Vagina (tissue), 2 donors: ENCODE results near the gene MAST4.

Experiments
- POLR2A ChIP-seq, 2 donors: fragments of 450-650 bp; IDR thresholded peaks; one replicate each; pipeline ENCODE4 v1.6.1; 2017; ENCODE audit warnings: antibody characterized with exemption in 2 of 2, mild to moderate bottlenecking in 2 of 2, moderate library complexity in 2 of 2
- TF ChIP-seq, protein P1 (sequence below), 3 experiments: fragments of 450-650 bp in 2 of 3; fragments of 200-600 bp in 1 of 3; sonication (generic) in 1 of 3; IDR thresholded peaks; one replicate each; pipeline ENCODE4 v1.5.1; 2017 to 2019; ENCODE audit warnings: antibody characterized with exemption in 3 of 3, mild to moderate bottlenecking in 2 of 3, moderate library complexity in 2 of 3

DNA sequence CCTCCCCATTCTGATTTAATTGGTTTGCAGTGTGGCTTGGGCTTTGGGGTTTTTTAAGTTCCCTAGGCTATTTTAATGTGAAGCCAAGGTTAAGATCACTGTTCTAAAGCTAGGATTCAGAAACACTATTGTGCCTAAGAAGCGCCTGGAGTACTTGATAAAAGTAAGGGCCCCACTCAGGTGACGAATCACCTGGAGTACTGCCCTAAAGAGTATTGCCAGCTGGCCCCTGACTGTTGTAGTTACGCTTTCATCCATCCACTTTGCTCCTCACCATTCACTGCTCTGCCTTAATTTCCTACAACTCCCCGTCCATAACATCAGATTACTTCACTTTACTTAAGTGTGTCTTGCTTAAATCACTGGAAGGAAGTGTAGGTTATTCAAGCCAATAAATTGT, 481.1 kb downstream of the MAST4 start:
- TF ChIP-seq, protein P1, sequence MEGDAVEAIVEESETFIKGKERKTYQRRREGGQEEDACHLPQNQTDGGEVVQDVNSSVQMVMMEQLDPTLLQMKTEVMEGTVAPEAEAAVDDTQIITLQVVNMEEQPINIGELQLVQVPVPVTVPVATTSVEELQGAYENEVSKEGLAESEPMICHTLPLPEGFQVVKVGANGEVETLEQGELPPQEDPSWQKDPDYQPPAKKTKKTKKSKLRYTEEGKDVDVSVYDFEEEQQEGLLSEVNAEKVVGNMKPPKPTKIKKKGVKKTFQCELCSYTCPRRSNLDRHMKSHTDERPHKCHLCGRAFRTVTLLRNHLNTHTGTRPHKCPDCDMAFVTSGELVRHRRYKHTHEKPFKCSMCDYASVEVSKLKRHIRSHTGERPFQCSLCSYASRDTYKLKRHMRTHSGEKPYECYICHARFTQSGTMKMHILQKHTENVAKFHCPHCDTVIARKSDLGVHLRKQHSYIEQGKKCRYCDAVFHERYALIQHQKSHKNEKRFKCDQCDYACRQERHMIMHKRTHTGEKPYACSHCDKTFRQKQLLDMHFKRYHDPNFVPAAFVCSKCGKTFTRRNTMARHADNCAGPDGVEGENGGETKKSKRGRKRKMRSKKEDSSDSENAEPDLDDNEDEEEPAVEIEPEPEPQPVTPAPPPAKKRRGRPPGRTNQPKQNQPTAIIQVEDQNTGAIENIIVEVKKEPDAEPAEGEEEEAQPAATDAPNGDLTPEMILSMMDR (IDR thresholded peaks at IDR 0.05), result no peak
- TF ChIP-seq POLR2A (IDR thresholded peaks at IDR 0.05), result no peak
